Esophagus muscularis mucosa (tissue), 4 donors: ENCODE measurements around the gene CEP192. TPM values are rescaled to one million over a fixed set of nuclear protein-coding genes. Genes with fewer than 3 reads are reported as not detected.

Experiments used
- DNase-seq: peaks from one replicate; pipeline ENCODE4 v3.0.0-alpha.2; 2017; ENCODE audit errors: extremely low spot score
- H3K27ac ChIP-seq, 4 donors: fragments of 200-600 bp; sonication (generic); replicated peaks in 1 of 4; 1 replicate in 3 of 4; 2 replicates in 1 of 4; pipeline ENCODE4 v1.5.1; 2016 to 2019; ENCODE audit warnings: mild to moderate bottlenecking in 1 of 4
- H3K27me3 ChIP-seq, 4 donors: fragments of 200-600 bp; sonication (generic); one replicate each; pipeline versions ENCODE4 v1.5.1 to v1.6.0; 2016 to 2019
- H3K36me3 ChIP-seq, 4 donors: fragments of 200-600 bp; sonication (generic); one replicate each; pipeline ENCODE4 v1.5.1; 2016 to 2019
- H3K4me1 ChIP-seq, 4 donors: fragments of 200-600 bp; sonication (generic); one replicate each; pipeline ENCODE4 v1.5.1; 2016 to 2019
- H3K4me3 ChIP-seq, 4 donors: fragments of 200-600 bp; sonication (generic); 1 replicate in 2 of 4; 2 replicates in 2 of 4; pipeline ENCODE4 v1.5.1; 2016 to 2019; ENCODE audit warnings: mild to moderate bottlenecking in 4 of 4, moderate library complexity in 1 of 4
- H3K9me3 ChIP-seq, 4 donors: fragments of 200-600 bp; sonication (generic); 1 replicate in 3 of 4; 2 replicates in 1 of 4; pipeline ENCODE4 v1.5.1; 2016 to 2019
- CTCF ChIP-seq, 3 experiments: fragments of 200-600 bp in 2 of 3; fragments of 450-650 bp in 1 of 3; sonication (generic) in 2 of 3; IDR thresholded peaks; one replicate each; pipeline ENCODE4 v1.5.1; 2017 to 2019; ENCODE audit warnings: antibody characterized with exemption in 3 of 3, mild to moderate bottlenecking in 2 of 3, moderate library complexity in 1 of 3
- EP300 ChIP-seq: sonication (generic); formaldehyde crosslinking; IDR thresholded peaks from one replicate; pipeline ENCODE4 v1.6.1; 2017; ENCODE audit warnings: antibody characterized with exemption
- POLR2A ChIP-seq: fragments of 450-650 bp; IDR thresholded peaks from one replicate; pipeline ENCODE4 v1.6.1; 2017; ENCODE audit warnings: antibody characterized with exemption, moderate library complexity, mild to moderate bottlenecking, low read depth
- POLR2AphosphoS5 ChIP-seq, 2 donors: sonication (generic); formaldehyde crosslinking; IDR thresholded peaks; one replicate each; pipeline ENCODE4 v1.6.1; 2017; ENCODE audit warnings: antibody characterized with exemption in 2 of 2
- WGBS: methylation state at CpG from one replicate; pipeline ENCODE4 v1.1.5; 2018; 5-methylcytosine and 5-hydroxymethylcytosine counted together
- intact Hi-C: fragments of 100-400 bp; cut with DNase I; formaldehyde crosslinking; loops from one replicate; pipeline ENCODE4 v1.15.1; 2023
- total RNA-seq, 4 donors: library from RNA; depleted of rRNA; stranded (reverse); fragments of >200 nt; gene quantifications; one replicate each; pipeline versions ENCODE4 v1.1.0 to v1.2.1, GENCODE V29; 2016

The CEP192 gene
- total RNA-seq, 4 donors from 2014 or later = 18.7 to 21.6 (median 19.6) TPM

GRCh38 chr18:13165636-13166423, 174.7 kb downstream of the CEP192 start:
- Histone ChIP-seq H3K9me3 (no peaks in the 10 kb centered on the region), H3K4me3 (no peak overlapping the region), H3K27ac (no peak overlapping the region), H3K27me3 (no peaks in the 10 kb centered on the region), H3K36me3 (no peaks in the 10 kb centered on the region), H3K4me1 (no peaks in the 10 kb centered on the region)
- TF ChIP-seq EP300 = no peak
- no peak for TF ChIP-seq POLR2A
- TF ChIP-seq CTCF (IDR thresholded peaks at IDR 0.05) = no peak
- no peak for TF ChIP-seq POLR2AphosphoS5 (IDR thresholded peaks at IDR 0.05)
- no peak for DNase-seq
- WGBS = 93% methylated on average over 12 of the region's 16 CpGs
- intact Hi-C loops = no loop called here

GRCh38 chr18:13173578-13174145, 182.5 kb downstream of the CEP192 start:
- Histone ChIP-seq H3K27me3 (no peaks in the 10 kb centered on the region), H3K36me3 (no peaks in the 10 kb centered on the region), H3K4me1 (no peaks in the 10 kb centered on the region), H3K4me3 (no peak overlapping the region), H3K9me3 (no peaks in the 10 kb centered on the region), H3K27ac (no peak overlapping the region)
- no peak for DNase-seq
- 89% methylated on average over 14 of the region's 14 CpGs for WGBS
- no peak for TF ChIP-seq POLR2A
- TF ChIP-seq POLR2AphosphoS5 (IDR thresholded peaks at IDR 0.05) = no peak
- TF ChIP-seq CTCF (IDR thresholded peaks at IDR 0.05) = no peak
- no peak for TF ChIP-seq EP300
- intact Hi-C loops = no loop called here

Other genes with a start within 250 kb of the CEP192 start
- gene PTPN2, start 107.1 kb upstream of the CEP192 start, total RNA-seq = 10 to 100 TPM; 14.3 to 27.5 (median 18.0) TPM
- gene SEH1L, start 43.4 kb upstream of the CEP192 start, total RNA-seq = 10 to 100 TPM; 18.0 to 42.6 (median 23.2) TPM
- gene LDLRAD4, start 227.4 kb downstream of the CEP192 start, total RNA-seq = 10 to 100 TPM; 20.4 to 40.4 (median 35.3) TPM